GM12892 (cell line): ENCODE results near the gene MELTF.

ENCODE experiments used
- DNase-seq: peaks from one replicate; pipeline ENCODE4 v3.0.0; 2011; ENCODE audit not compliant: insufficient read length
- FAIRE-seq: peaks from 2 replicates; lab custom pipeline; 2011; peaks lifted over from hg19 to GRCh38; lab: Jason Lieb, UNC
- POLR2A ChIP-seq: IDR thresholded peaks from 2 replicates; pipeline ENCODE4 v1.6.1; 2011; ENCODE audit warnings: low read depth, low read length, control low read depth
- POLR2AphosphoS5 ChIP-seq: IDR thresholded peaks from 2 replicates; pipeline ENCODE4 v1.6.1; 2011; ENCODE audit warnings: low read depth, low read length, control low read depth
- TAF1 ChIP-seq: IDR thresholded peaks from 2 replicates; pipeline ENCODE4 v1.6.1; 2011; ENCODE audit warnings: low read depth, mild to moderate bottlenecking, control low read depth, low read length, borderline replicate concordance

MELTF gene

GRCh38 chr3:197006860-197007259 lies 22.8 kb downstream of the MELTF start:
- no peak for TF ChIP-seq TAF1
- TF ChIP-seq POLR2AphosphoS5: no peak
- TF ChIP-seq POLR2A: no peak
- DNase-seq (no peak), FAIRE-seq (no peak)

GRCh38 chr3:197006446-197006845 lies 23.2 kb downstream of the MELTF start:
- TF ChIP-seq TAF1: no peak
- TF ChIP-seq POLR2AphosphoS5: no peak
- TF ChIP-seq POLR2A: no peak
- DNase-seq (no peak), FAIRE-seq (no peak)

- FAIRE-seq (no peak), DNase-seq (peak; percentile 74)
- TF ChIP-seq POLR2AphosphoS5 (no peak), POLR2A (no peak), TAF1 (no peak)
These were observed 25.9 kb downstream of the MELTF start for GRCh38 chr3:197003461-197004385.

- peak; percentile 96 for DNase-seq
- peak; percentile 85 for FAIRE-seq
- TF ChIP-seq TAF1: no peak
- TF ChIP-seq POLR2AphosphoS5: no peak
- no peak; the same call in 1 of the 2 replicates for TF ChIP-seq POLR2A
These were observed 26.7 kb downstream of the MELTF start for GRCh38 chr3:197002701-197003454.

GRCh38 chr3:197001972-197002700 lies 27.5 kb downstream of the MELTF start:
- DNase-seq (peak; percentile 67), FAIRE-seq (no peak)
- TF ChIP-seq POLR2AphosphoS5: 0 out of 2 replicates have a peak, but pooled peaks have one; percentile 12
- no peak for TF ChIP-seq POLR2A

GRCh38 chr3:197001106-197001971 lies 28.3 kb downstream of the MELTF start:
- FAIRE-seq: peak; percentile 75
- TF ChIP-seq POLR2AphosphoS5 (peak; percentile 2; the same call in 1 of the 2 replicates), POLR2A (peak; percentile 0; the same call in 1 of the 2 replicates), TAF1 (no peak)
- DNase-seq: no peak

- no peak for FAIRE-seq
- DNase-seq: no peak
- TF ChIP-seq POLR2A (no peak), POLR2AphosphoS5 (no peak), TAF1 (no peak)
These were observed 29.4 kb downstream of the MELTF start for GRCh38 chr3:197000211-197000610.

- no peak for TF ChIP-seq POLR2AphosphoS5
- TF ChIP-seq TAF1: no peak
- TF ChIP-seq POLR2A: no peak
- DNase-seq: no peak
- FAIRE-seq: no peak
These were observed 30.5 kb downstream of the MELTF start for GRCh38 chr3:196998966-196999760.

GRCh38 chr3:196997311-196997710 lies 32.3 kb downstream of the MELTF start:
- TF ChIP-seq POLR2AphosphoS5 (no peak), POLR2A (no peak), TAF1 (no peak)
- FAIRE-seq: no peak
- DNase-seq: no peak

- DNase-seq (no peak), FAIRE-seq (no peak)
- TF ChIP-seq POLR2A (no peak), POLR2AphosphoS5 (no peak), TAF1 (no peak)
These were observed 33.0 kb downstream of the MELTF start for GRCh38 chr3:196996454-196997265.
